Sigmoid colon (tissue), 7 donors: ENCODE measurements around the gene PRAMEF1. TPM values are rescaled to one million over a fixed set of nuclear protein-coding genes. Genes with fewer than 3 reads are reported as not detected.

Experiments
- DNase-seq: peaks from one replicate; pipeline ENCODE4 v3.0.0-alpha.2; 2019
- H3K27ac ChIP-seq, 4 donors: fragments of 200-600 bp; sonication (generic); one replicate each; pipeline ENCODE4 v1.5.1; 2016 to 2019; ENCODE audit warnings: mild to moderate bottlenecking in 1 of 4
- H3K27me3 ChIP-seq, 3 donors: fragments of 200-600 bp; sonication (generic); one replicate each; pipeline ENCODE4 v1.5.1; 2019; ENCODE audit warnings: mild to moderate bottlenecking in 1 of 3
- H3K36me3 ChIP-seq, 4 donors: fragments of 200-600 bp; sonication (generic); one replicate each; pipeline ENCODE4 v1.5.1; 2016 to 2019
- H3K4me1 ChIP-seq, 4 donors: fragments of 200-600 bp; sonication (generic); one replicate each; pipeline ENCODE4 v1.5.1; 2017 to 2019
- H3K4me3 ChIP-seq, 4 donors: fragments of 200-600 bp; sonication (generic); one replicate each; pipeline ENCODE4 v1.5.1; 2017 to 2019; ENCODE audit warnings: mild to moderate bottlenecking in 2 of 4, moderate library complexity in 1 of 4
- H3K9me3 ChIP-seq, 4 donors: fragments of 200-600 bp in 3 of 4; sonication (generic) in 3 of 4; one replicate each; pipeline versions ENCODE4 v1.5.1 to v1.6.1; 2013 to 2019
- CTCF ChIP-seq, 4 experiments: fragments of 450-650 bp in 3 of 4; fragments of 200-600 bp in 1 of 4; IDR thresholded peaks; one replicate each; pipeline ENCODE4 v1.5.1; 2016 to 2019; ENCODE audit warnings: antibody characterized with exemption in 4 of 4, mild to moderate bottlenecking in 3 of 4, moderate library complexity in 2 of 4
- EP300 ChIP-seq, 4 donors: sonication (generic); formaldehyde crosslinking; IDR thresholded peaks; one replicate each; pipeline ENCODE4 v1.6.1; 2017; ENCODE audit warnings: antibody characterized with exemption in 4 of 4
- POLR2A ChIP-seq, 2 donors: fragments of 450-650 bp; IDR thresholded peaks; one replicate each; pipeline ENCODE4 v1.6.1; 2016; ENCODE audit warnings: antibody characterized with exemption in 2 of 2, mild to moderate bottlenecking in 2 of 2, moderate library complexity in 2 of 2
- POLR2AphosphoS5 ChIP-seq, 4 donors: sonication (generic); formaldehyde crosslinking; IDR thresholded peaks; one replicate each; pipeline ENCODE4 v1.6.1; 2017; ENCODE audit warnings: antibody characterized with exemption in 4 of 4
- WGBS, 2 donors: extraction: QIAGEN DNeasy Blood & Tissue Kit; methylation state at CpG; one replicate each; pipeline ENCODE4 v1.1.7; 2013; 5-methylcytosine and 5-hydroxymethylcytosine counted together
- intact Hi-C: fragments of 100-400 bp; cut with DNase I; formaldehyde crosslinking; loops from one replicate; pipeline ENCODE4 v1.15.1; 2023
- polyA plus RNA-seq, 3 donors: library from polyadenylated mRNA; stranded (reverse); fragments of 200-250 nt; gene quantifications; one replicate each; pipeline ENCODE4 v1.2.3, GENCODE V29; 2013
- total RNA-seq, 4 donors: library from RNA; depleted of rRNA; stranded (reverse); fragments of >200 nt; gene quantifications; one replicate each; pipeline ENCODE4 v1.1.0, GENCODE V29; 2016
- donor health status: healthy with polysubstance abuse.
- donor health status: Bipolar disorder and iron deficiency.
- donor health status: healthy.

The PRAMEF1 gene
- total and polyA plus RNA-seq, 7 donors, result not detected

DNA sequence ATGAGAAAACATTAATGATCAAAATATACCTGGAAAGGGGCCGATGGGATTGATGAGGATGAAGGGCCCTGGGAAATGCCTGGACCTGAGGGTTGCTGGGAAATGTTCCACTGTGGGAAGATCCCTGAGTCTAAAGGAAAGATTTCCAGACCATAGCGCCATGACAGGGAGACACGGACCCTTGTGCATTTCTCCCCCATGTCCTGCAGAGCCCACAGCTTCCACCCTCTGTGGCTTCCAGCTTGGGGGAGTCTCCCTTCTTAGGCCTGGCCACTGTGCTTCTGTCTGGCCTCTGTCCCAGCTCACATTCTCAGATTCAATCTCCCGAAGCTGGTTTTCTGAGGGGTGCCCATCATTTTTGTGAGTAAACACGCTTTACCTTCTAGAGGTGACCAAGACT is 18.7 kb upstream of the PRAMEF1 start:
- DNase-seq, result no peak
- no peak overlapping the region for H3K4me3 ChIP-seq
- 88 to 89% methylated on average over 5 of the region's 5 CpGs for WGBS, 2 donors
- no peaks in the 10 kb centered on the region for H3K9me3 ChIP-seq
- H3K4me1 ChIP-seq, result no peaks in the 10 kb centered on the region
- H3K27me3 ChIP-seq, result peaks cover 0 to 8% (median 0%) of the 10 kb centered on the region in 3 donors
- no peak for TF ChIP-seq CTCF (IDR thresholded peaks at IDR 0.05)
- no peak for TF ChIP-seq POLR2AphosphoS5 (IDR thresholded peaks at IDR 0.05)
- no peak for TF ChIP-seq POLR2A (IDR thresholded peaks at IDR 0.05)
- no peak for TF ChIP-seq EP300 (IDR thresholded peaks at IDR 0.05)
- intact Hi-C loops, result no loop called here
- no peak overlapping the region for H3K27ac ChIP-seq
- no peaks in the 10 kb centered on the region for H3K36me3 ChIP-seq

GRCh38 chr1:12773438-12773837 is 17.8 kb upstream of the PRAMEF1 start, which contains the start of gene PRAMEF12:
Gene PRAMEF12 (plus strand): TSS chr1:12773738. CDS start chr1:12774868, 1,130 bp downstream.
- no peaks in the 10 kb centered on the region for H3K4me1 ChIP-seq
- no peaks in the 10 kb centered on the region for H3K36me3 ChIP-seq
- H3K27me3 ChIP-seq, result peaks cover 0 to 5% (median 0%) of the 10 kb centered on the region in 3 donors
- TF ChIP-seq POLR2AphosphoS5 (IDR thresholded peaks at IDR 0.05), result no peak
- no peak for TF ChIP-seq POLR2A (IDR thresholded peaks at IDR 0.05)
- no peak for TF ChIP-seq CTCF (IDR thresholded peaks at IDR 0.05)
- TF ChIP-seq EP300 (IDR thresholded peaks at IDR 0.05), result no peak
- no peaks in the 10 kb centered on the region for H3K9me3 ChIP-seq
- 60 to 82% methylated on average over 5 of the region's 5 CpGs for WGBS, 2 donors
- no peak within 1 kb of the TSS for H3K27ac ChIP-seq
- intact Hi-C loops, result no loop called here
- DNase-seq, result no peak
- H3K4me3 ChIP-seq, result no peak within 1 kb of the TSS

- no peaks in the 10 kb centered on the region for H3K9me3 ChIP-seq
- no peak for DNase-seq
- no peak overlapping the region for H3K4me3 ChIP-seq
- no peak overlapping the region for H3K27ac ChIP-seq
- intact Hi-C loops, result no loop called here
- no peaks in the 10 kb centered on the region for H3K36me3 ChIP-seq
- WGBS, 2 donors, result 86 to 91% methylated on average over 5 of the region's 5 CpGs
- H3K4me1 ChIP-seq, result no peaks in the 10 kb centered on the region
- H3K27me3 ChIP-seq, result no peaks in the 10 kb centered on the region
- no peak for TF ChIP-seq POLR2A (IDR thresholded peaks at IDR 0.05)
- TF ChIP-seq CTCF (IDR thresholded peaks at IDR 0.05), result no peak
- TF ChIP-seq EP300 (IDR thresholded peaks at IDR 0.05), result no peak
- no peak for TF ChIP-seq POLR2AphosphoS5 (IDR thresholded peaks at IDR 0.05)
These were observed 16.3 kb upstream of the PRAMEF1 start for GRCh38 chr1:12774801-12775345.

GRCh38 chr1:12775443-12775842 is 15.8 kb upstream of the PRAMEF1 start:
- DNase-seq, result no peak
- Histone ChIP-seq H3K4me3 (no peak overlapping the region), H3K27ac (no peak overlapping the region), H3K4me1 (no peaks in the 10 kb centered on the region), H3K36me3 (no peaks in the 10 kb centered on the region), H3K9me3 (no peaks in the 10 kb centered on the region), H3K27me3 (no peaks in the 10 kb centered on the region)
- intact Hi-C loops, result no loop called here
- TF ChIP-seq CTCF (IDR thresholded peaks at IDR 0.05) (no peak), POLR2AphosphoS5 (IDR thresholded peaks at IDR 0.05) (no peak), POLR2A (IDR thresholded peaks at IDR 0.05) (no peak), EP300 (IDR thresholded peaks at IDR 0.05) (no peak)
- 79 to 83% methylated on average over 8 of the region's 8 CpGs for WGBS, 2 donors
